Measurements from ENCODE around the gene SPECC1. TPM values are rescaled to one million over a fixed set of nuclear protein-coding genes. Genes with fewer than 3 reads are reported as not detected.

Gene SPECC1
- total RNA-seq, 3 donors from 2014 or later, result 36.4 to 59.0 (median 51.8) TPM

- DNase-seq (ENCODE audit: low spot score in 2 of 2), result no peak
- intact Hi-C loops (cut with DNase I; ENCODE audit: low total_unique reads), result no loop called here
- TF ChIP-seq POLR2AphosphoS5 (IDR thresholded peaks at IDR 0.05), result no peak
- no peak for TF ChIP-seq CTCF (IDR thresholded peaks at IDR 0.05)
- no peak for TF ChIP-seq POLR2A (IDR thresholded peaks at IDR 0.05)
- H3K27ac ChIP-seq, result peak overlapping the region; percentile 50 to 68
- H3K4me3 ChIP-seq, result no peak overlapping the region
- no peaks in the 10 kb centered on the region for H3K9me3 ChIP-seq
- no peaks in the 10 kb centered on the region for H3K27me3 ChIP-seq
- no peaks in the 10 kb centered on the region for H3K4me1 ChIP-seq
- no peaks in the 10 kb centered on the region for H3K36me3 ChIP-seq
Observed at GRCh38 chr17:20089756-20090547, 80.8 kb downstream of the SPECC1 start.

- no peak for DNase-seq (ENCODE audit: low spot score in 2 of 2)
- intact Hi-C loops (cut with DNase I; ENCODE audit: low total_unique reads), result no loop called here
- no peaks in the 10 kb centered on the region for H3K4me1 ChIP-seq
Observed at GRCh38 chr17:20091174-20092029, 82.2 kb downstream of the SPECC1 start.

GRCh38 chr17:20092261-20092867 is 83.2 kb downstream of the SPECC1 start:
- no peaks in the 10 kb centered on the region for H3K36me3 ChIP-seq
- no peaks in the 10 kb centered on the region for H3K4me1 ChIP-seq
- H3K4me3 ChIP-seq, result no peak overlapping the region
- no peak for DNase-seq (ENCODE audit: low spot score in 2 of 2)
- H3K27me3 ChIP-seq, result no peaks in the 10 kb centered on the region
- intact Hi-C loops (cut with DNase I; ENCODE audit: low total_unique reads), result no loop called here
- H3K9me3 ChIP-seq, result no peaks in the 10 kb centered on the region
- H3K27ac ChIP-seq, result peak overlapping the region; percentile 69 to 84
- TF ChIP-seq CTCF (IDR thresholded peaks at IDR 0.05) (no peak), POLR2AphosphoS5 (IDR thresholded peaks at IDR 0.05) (no peak), POLR2A (IDR thresholded peaks at IDR 0.05) (no peak)

More at GRCh38 chr17:20091174-20092029, 82.2 kb downstream of the SPECC1 start:
- TF ChIP-seq CTCF (IDR thresholded peaks at IDR 0.05) (no peak), POLR2A (IDR thresholded peaks at IDR 0.05) (no peak), POLR2AphosphoS5 (IDR thresholded peaks at IDR 0.05) (peak; percentile 16 to 34 (median 16))
- no peaks in the 10 kb centered on the region for H3K36me3 ChIP-seq
- H3K27ac ChIP-seq, result peak overlapping the region; percentile 69 to 84
- H3K4me3 ChIP-seq, result no peak overlapping the region
- no peaks in the 10 kb centered on the region for H3K9me3 ChIP-seq
- no peaks in the 10 kb centered on the region for H3K27me3 ChIP-seq

- no peak for DNase-seq (ENCODE audit: low spot score in 2 of 2)
- Histone ChIP-seq H3K4me1 (no peaks in the 10 kb centered on the region), H3K27me3 (no peaks in the 10 kb centered on the region), H3K9me3 (no peaks in the 10 kb centered on the region), H3K4me3 (no peak overlapping the region), H3K27ac (peak overlapping the region in 1 of 2 donors; percentile 84), H3K36me3 (no peaks in the 10 kb centered on the region)
- no peak for TF ChIP-seq POLR2AphosphoS5 (IDR thresholded peaks at IDR 0.05)
- TF ChIP-seq CTCF (IDR thresholded peaks at IDR 0.05), result no peak
- no peak for TF ChIP-seq POLR2A (IDR thresholded peaks at IDR 0.05)
- intact Hi-C loops (cut with DNase I; ENCODE audit: low total_unique reads), result no loop called here
Observed at GRCh38 chr17:20092973-20093626, 83.9 kb downstream of the SPECC1 start.

All from breast epithelium (tissue), 4 donors.